Measurements from ENCODE around the gene FCHSD2.

- no peak for TF ChIP-seq POLR2A (IDR thresholded peaks at IDR 0.05)
- TF ChIP-seq CTCF (IDR thresholded peaks at IDR 0.05): no peak
These were observed 283.0 kb downstream of the FCHSD2 start for GRCh38 chr11:72859126-72859525.
